H9 (cell line): ENCODE measurements around the gene DPP10. TPM values are rescaled to one million over a fixed set of nuclear protein-coding genes. Genes with fewer than 3 reads are reported as not detected.
A peak's percentile ranks its signal among the peaks of the same experiment; 100 is the strongest.

Experiments
- DNase-seq: peaks from one replicate; pipeline ENCODE4 v3.0.0-alpha.2; 2017
- H2AFZ ChIP-seq: one replicate; pipeline ENCODE4 v1.6.1; 2013; ENCODE audit warnings: mild to moderate bottlenecking, low read length, control low read depth, moderate library complexity
- H2AK5ac ChIP-seq: 2 replicates; pipeline ENCODE4 v1.6.1; 2013; ENCODE audit warnings: low read length, control low read depth, mixed read lengths; ENCODE audit not compliant: insufficient read length
- H2BK120ac ChIP-seq: one replicate; pipeline ENCODE4 v1.6.1; 2013; ENCODE audit warnings: low read depth, mild to moderate bottlenecking, low read length, control low read depth, inconsistent platforms; ENCODE audit not compliant: poor library complexity, severe bottlenecking
- H2BK12ac ChIP-seq: 2 replicates; pipeline ENCODE4 v1.6.1; 2013; ENCODE audit warnings: low read length, control low read depth, mixed read lengths, low read depth; ENCODE audit not compliant: insufficient read length
- H2BK15ac ChIP-seq: 2 replicates; pipeline ENCODE4 v1.6.1; 2013; ENCODE audit warnings: low read depth, low read length, control low read depth
- H2BK20ac ChIP-seq: one replicate; pipeline ENCODE4 v1.6.1; 2013; ENCODE audit warnings: low read depth, mild to moderate bottlenecking, low read length, control low read depth, inconsistent platforms; ENCODE audit not compliant: poor library complexity, severe bottlenecking
- H2BK5ac ChIP-seq: 2 replicates; pipeline ENCODE4 v1.6.1; 2013; ENCODE audit warnings: low read length, control low read depth, mixed read lengths; ENCODE audit not compliant: insufficient read length
- H3K14ac ChIP-seq: 2 replicates; pipeline ENCODE4 v1.6.1; 2013; ENCODE audit warnings: low read length, control low read depth; ENCODE audit not compliant: insufficient read depth
- H3K18ac ChIP-seq: 2 replicates; pipeline ENCODE4 v1.6.1; 2013; ENCODE audit warnings: low read depth, mild to moderate bottlenecking, mixed read lengths, low read length, control low read depth; ENCODE audit not compliant: insufficient read length
- H3K23ac ChIP-seq: 2 replicates; pipeline ENCODE4 v1.6.1; 2013; ENCODE audit warnings: low read length, control low read depth, mixed read lengths, low read depth; ENCODE audit not compliant: insufficient read length
- H3K23me2 ChIP-seq: 2 replicates; pipeline ENCODE4 v1.6.1; 2013; ENCODE audit warnings: low read depth, mild to moderate bottlenecking, mixed read lengths, low read length, control low read depth; ENCODE audit not compliant: insufficient read length, poor library complexity, severe bottlenecking
- H3K27ac ChIP-seq: 2 replicates; pipeline ENCODE4 v1.5.1; 2013; ENCODE audit warnings: low read length, control low read depth, mixed read lengths, low read depth; ENCODE audit not compliant: insufficient read length
- H3K27me3 ChIP-seq: 2 replicates; pipeline ENCODE4 v1.6.1; 2013; ENCODE audit warnings: low read length, control low read depth, inconsistent platforms; ENCODE audit not compliant: insufficient read depth
- H3K4ac ChIP-seq: 2 replicates; pipeline ENCODE4 v1.6.1; 2013; ENCODE audit warnings: low read depth, mild to moderate bottlenecking, control low read depth, inconsistent platforms, low read length, moderate library complexity
- H3K4me1 ChIP-seq: 2 replicates; pipeline ENCODE4 v1.6.1; 2013; ENCODE audit warnings: low read length, control low read depth, inconsistent platforms; ENCODE audit not compliant: insufficient read depth
- H3K4me2 ChIP-seq: 2 replicates; pipeline ENCODE4 v1.6.1; 2013; ENCODE audit warnings: low read length, control low read depth, mixed read lengths; ENCODE audit not compliant: insufficient read length, insufficient read depth
- H3K56ac ChIP-seq: 2 replicates; pipeline ENCODE4 v1.6.1; 2013; ENCODE audit warnings: low read depth, mild to moderate bottlenecking, mixed read lengths, low read length, control low read depth; ENCODE audit not compliant: insufficient read length
- H3K79me1 ChIP-seq: 2 replicates; pipeline ENCODE4 v1.6.1; 2013; ENCODE audit warnings: low read depth, mild to moderate bottlenecking, moderate library complexity, low read length, control low read depth, inconsistent platforms; ENCODE audit not compliant: insufficient read depth, poor library complexity, severe bottlenecking
- H3K79me2 ChIP-seq: 2 replicates; pipeline ENCODE4 v1.6.1; 2013; ENCODE audit warnings: low read length, control low read depth, inconsistent platforms; ENCODE audit not compliant: insufficient read depth
- H3K9ac ChIP-seq: 2 replicates; pipeline ENCODE4 v1.6.1; 2013; ENCODE audit warnings: low read length, control low read depth, mixed read lengths; ENCODE audit not compliant: insufficient read length; ENCODE audit errors: extremely low read depth
- H3K9me3 ChIP-seq: one replicate; pipeline ENCODE4 v1.6.1; 2013; ENCODE audit warnings: low read depth, low read length, inconsistent platforms; ENCODE audit not compliant: control insufficient read depth
- H3T11ph ChIP-seq: one replicate; pipeline ENCODE4 v1.6.1; 2013; ENCODE audit warnings: mild to moderate bottlenecking, low read length, control low read depth, inconsistent platforms
- H4K20me1 ChIP-seq: one replicate; pipeline ENCODE4 v1.6.1; 2013; ENCODE audit not compliant: control insufficient read depth, insufficient read length, insufficient read depth
- H4K5ac ChIP-seq: 2 replicates; pipeline ENCODE4 v1.6.1; 2013; ENCODE audit warnings: low read depth, mild to moderate bottlenecking, mixed read lengths, low read length, control low read depth; ENCODE audit not compliant: insufficient read length
- H4K8ac ChIP-seq: replicated peaks from 2 replicates; pipeline ENCODE4 v1.6.1; 2013; ENCODE audit warnings: low read length, control low read depth, mixed read lengths, low read depth; ENCODE audit not compliant: insufficient read length
- H4K91ac ChIP-seq: 2 replicates; pipeline ENCODE4 v1.6.1; 2013; ENCODE audit warnings: low read depth, mild to moderate bottlenecking, moderate library complexity, mixed read lengths, low read length, control low read depth; ENCODE audit not compliant: insufficient read length
- H3K27ac Mint-ChIP-seq, 3 experiments: 2 replicates in 2 of 3; 3 replicates in 1 of 3; pipeline ENCODE4 v1.8.0; 2020 to 2021; ENCODE audit warnings: mixed read lengths in 3 of 3, mild to moderate bottlenecking in 1 of 3, moderate library complexity in 1 of 3
- H3K27me3 Mint-ChIP-seq: 2 replicates; pipeline ENCODE4 v1.8.0; 2021; ENCODE audit warnings: low read depth, mild to moderate bottlenecking, moderate library complexity, mixed read lengths
- H3K36me3 Mint-ChIP-seq, 3 experiments: 2 replicates in 2 of 3; 3 replicates in 1 of 3; pipeline ENCODE4 v1.8.0; 2020 to 2021; ENCODE audit warnings: low read depth in 3 of 3, mixed read lengths in 3 of 3; ENCODE audit not compliant: insufficient read depth in 1 of 3
- H3K4me1 Mint-ChIP-seq, 2 experiments: 2 replicates each; pipeline ENCODE4 v1.8.0; 2020; ENCODE audit warnings: mixed read lengths in 2 of 2
- H3K4me3 Mint-ChIP-seq, 2 experiments: 2 replicates in 1 of 2; 3 replicates in 1 of 2; pipeline ENCODE4 v1.8.0; 2020 to 2021; ENCODE audit warnings: mild to moderate bottlenecking in 2 of 2, mixed read lengths in 2 of 2, moderate library complexity in 1 of 2
- H3K9me3 Mint-ChIP-seq, 2 experiments: 2 replicates in 1 of 2; 3 replicates in 1 of 2; pipeline ENCODE4 v1.8.0; 2020; ENCODE audit warnings: mild to moderate bottlenecking in 2 of 2, mixed read lengths in 2 of 2, moderate library complexity in 1 of 2
- WGBS: extraction: QIAGEN DNeasy Blood & Tissue Kit; methylation state at CpG from one replicate; pipeline ENCODE4 v1.1.7; 2013; ENCODE audit warnings: missing lambda C conversion rate, low lambda C conversion rate, mixed read lengths; ENCODE audit not compliant: insufficient read length; ENCODE audit errors: extremely low coverage; 5-methylcytosine and 5-hydroxymethylcytosine counted together
- total RNA-seq: library from RNA; stranded (reverse); gene quantifications from 2 replicates; pipeline ENCODE4 v1.2.1, GENCODE V29; 2021
- TF ChIP-seq, protein P1 (sequence below): fragments of 200-600 bp; sonication (generic); conservative IDR thresholded peaks from 3 replicates; pipeline ENCODE4 v1.8.0; 2021; ENCODE audit warnings: antibody characterized with exemption, mild to moderate bottlenecking

DPP10 gene
- total RNA-seq, 1 experiment from 2014 or later, result 11.3 TPM

DNA sequence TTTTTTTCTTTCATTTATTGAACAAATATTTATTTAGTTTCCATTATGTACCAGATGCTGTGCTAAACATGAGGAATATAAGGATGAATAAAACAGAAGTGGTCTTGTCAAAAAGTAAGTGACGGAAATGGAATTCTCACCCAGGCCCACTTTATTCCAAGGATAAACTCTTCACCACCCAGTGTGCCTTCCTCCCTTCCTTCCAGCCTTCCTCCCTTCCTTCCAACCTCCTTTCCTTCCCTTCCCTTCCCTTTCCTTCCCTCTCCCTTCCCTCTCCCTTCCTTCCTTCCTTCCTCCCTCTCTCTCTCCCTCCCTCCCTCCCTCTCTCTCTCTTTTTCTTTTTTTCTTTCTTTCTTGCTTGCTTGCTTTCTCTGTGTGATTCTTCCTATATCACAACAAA, 240.8 kb downstream of the DPP10 start:
- H2BK20ac ChIP-seq, result no peak overlapping the region
- H3K23ac ChIP-seq, result no peak overlapping the region
- H3K27me3 Mint-ChIP-seq, result no peaks in the 10 kb centered on the region
- no peak overlapping the region for H3K4ac ChIP-seq
- H3K9me3 ChIP-seq, result no peaks in the 10 kb centered on the region
- no peak for DNase-seq
- H3K4me1 Mint-ChIP-seq, result peaks cover 45 to 46% of the 10 kb centered on the region in 2 experiments
- H3T11ph ChIP-seq, result no peak overlapping the region
- H3K14ac ChIP-seq, result no peak overlapping the region
- H3K9ac ChIP-seq, result no peak overlapping the region
- no peak overlapping the region for H3K4me2 ChIP-seq
- H2AK5ac ChIP-seq, result no peak overlapping the region
- H3K18ac ChIP-seq, result no peak overlapping the region
- H3K9me3 Mint-ChIP-seq, result no peaks in the 10 kb centered on the region
- no peak overlapping the region for H4K91ac ChIP-seq
- no peak overlapping the region for H2BK12ac ChIP-seq
- no peak overlapping the region for H2BK15ac ChIP-seq
- H2BK5ac ChIP-seq, result no peak overlapping the region
- H3K27ac Mint-ChIP-seq, result peak overlapping the region in 2 of 3 experiments; percentile 93 to 95; a peak in 3 of 7 replicates
- no CpG with 5 or more reads among the region's 1 CpG for WGBS
- no peaks in the 10 kb centered on the region for H4K20me1 ChIP-seq
- no peak overlapping the region for H4K8ac ChIP-seq
- no peak overlapping the region for H3K4me3 Mint-ChIP-seq
- no peak overlapping the region for H3K56ac ChIP-seq
- no peak overlapping the region for H2AFZ ChIP-seq
- H3K79me1 ChIP-seq, result no peaks in the 10 kb centered on the region
- TF ChIP-seq, protein P1, sequence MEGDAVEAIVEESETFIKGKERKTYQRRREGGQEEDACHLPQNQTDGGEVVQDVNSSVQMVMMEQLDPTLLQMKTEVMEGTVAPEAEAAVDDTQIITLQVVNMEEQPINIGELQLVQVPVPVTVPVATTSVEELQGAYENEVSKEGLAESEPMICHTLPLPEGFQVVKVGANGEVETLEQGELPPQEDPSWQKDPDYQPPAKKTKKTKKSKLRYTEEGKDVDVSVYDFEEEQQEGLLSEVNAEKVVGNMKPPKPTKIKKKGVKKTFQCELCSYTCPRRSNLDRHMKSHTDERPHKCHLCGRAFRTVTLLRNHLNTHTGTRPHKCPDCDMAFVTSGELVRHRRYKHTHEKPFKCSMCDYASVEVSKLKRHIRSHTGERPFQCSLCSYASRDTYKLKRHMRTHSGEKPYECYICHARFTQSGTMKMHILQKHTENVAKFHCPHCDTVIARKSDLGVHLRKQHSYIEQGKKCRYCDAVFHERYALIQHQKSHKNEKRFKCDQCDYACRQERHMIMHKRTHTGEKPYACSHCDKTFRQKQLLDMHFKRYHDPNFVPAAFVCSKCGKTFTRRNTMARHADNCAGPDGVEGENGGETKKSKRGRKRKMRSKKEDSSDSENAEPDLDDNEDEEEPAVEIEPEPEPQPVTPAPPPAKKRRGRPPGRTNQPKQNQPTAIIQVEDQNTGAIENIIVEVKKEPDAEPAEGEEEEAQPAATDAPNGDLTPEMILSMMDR, result no peak
- no peaks in the 10 kb centered on the region for H3K79me2 ChIP-seq
- no peaks in the 10 kb centered on the region for H3K23me2 ChIP-seq
- H4K5ac ChIP-seq, result peak overlapping the region; percentile 74
- no peak overlapping the region for H3K27ac ChIP-seq
- H3K4me1 ChIP-seq, result peaks cover 12% of the 10 kb centered on the region; the same call in 1 of the 2 replicates
- H2BK120ac ChIP-seq, result no peak overlapping the region
- H3K27me3 ChIP-seq, result no peaks in the 10 kb centered on the region
- H3K36me3 Mint-ChIP-seq, result no peaks in the 10 kb centered on the region
